ENCODE data around the gene EXOC6B. TPM values are rescaled to one million over a fixed set of nuclear protein-coding genes. Genes with fewer than 3 reads are reported as not detected.

EXOC6B gene
- total and polyA plus RNA-seq, 10 of the 15 experiments (the other 5 are each of a cell fraction or from before 2014, with no cell fraction given) = 0.23 to 2.2 (median 1.2) TPM

GRCh38 chr2:72166279-72166678 lies 659.6 kb downstream of the EXOC6B start:
- H3K36me3 ChIP-seq (ENCODE audit: control insufficient read depth in 2 of 2, insufficient read depth in 2 of 2, low read length in 1 of 2) = no peaks in the 10 kb centered on the region
- no peaks in the 10 kb centered on the region for H3K9me3 ChIP-seq (replicated peaks; ENCODE audit: control insufficient read depth, insufficient read depth, low read length)
- no peaks in the 10 kb centered on the region for H3K27me3 ChIP-seq (replicated peaks in 1 of 2; ENCODE audit: control insufficient read depth in 2 of 2, insufficient read depth in 2 of 2, low read length in 1 of 2)
- no peak for FAIRE-seq
- 45% methylated on average over 3 of the region's 3 CpGs for WGBS (ENCODE audit: insufficient coverage, insufficient replicate concordance, low lambda C conversion rate, missing lambda C conversion rate)
- in situ Hi-C loops (cut with MboI) = no loop called here
- H3K9ac ChIP-seq (ENCODE audit: control insufficient read depth, insufficient read depth, low read length) = no peak overlapping the region
- RAD21 ChIA-PET (ENCODE audit: unreplicated experiment) = no interaction called here
- SMC1A ChIA-PET (ENCODE audit: uncharacterized antibody, unreplicated experiment) = no interaction called here
- no peak for DNase-seq (ENCODE audit: low read depth, low spot score)
- no peaks in the 10 kb centered on the region for H3K79me2 ChIP-seq (ENCODE audit: control insufficient read depth, insufficient read depth, low read length)
- intact Hi-C loops (cut with micrococcal nuclease; ENCODE audit: unreplicated experiment) = no loop called here
- TF ChIP-seq ZNF592 (IDR thresholded peaks at IDR 0.05) (no peak), ZNF274 (IDR thresholded peaks at IDR 0.05; ENCODE audit: insufficient read depth, insufficient read length) (no peak), IRF4 (IDR thresholded peaks at IDR 0.05; ENCODE audit: low read depth, low read length) (no peak), CREB1 (IDR thresholded peaks at IDR 0.05; ENCODE audit: low read depth) (no peak), BHLHE40 (IDR thresholded peaks at IDR 0.05; ENCODE audit: borderline replicate concordance in 1 of 2, low read depth in 2 of 2, low read length in 1 of 2) (no peak), POLR2A (IDR thresholded peaks at IDR 0.05; ENCODE audit: low read depth, low read length) (no peak), MEF2B (IDR thresholded peaks at IDR 0.05; ENCODE audit: partially characterized antibody, poor library complexity, severe bottlenecking) (no peak), BCL11A (IDR thresholded peaks at IDR 0.05; ENCODE audit: low read depth, low read length) (no peak), RCOR1 (conservative IDR thresholded peaks at IDR 0.05; ENCODE audit: low read depth, low read length) (no peak), CTCF (IDR thresholded peaks at IDR 0.05 in 2 of 3, conservative IDR thresholded peaks at IDR 0.05 in 1 of 3; ENCODE audit: control insufficient read depth in 2 of 3, extremely low read depth in 1 of 3, insufficient read depth in 1 of 3, low read depth in 3 of 3, low read length in 3 of 3) (no peak), ZBED1 (IDR thresholded peaks at IDR 0.05; ENCODE audit: borderline replicate concordance) (no peak), NBN (IDR thresholded peaks at IDR 0.05) (no peak), NR2C2 (IDR thresholded peaks at IDR 0.05; ENCODE audit: borderline replicate concordance, control insufficient read depth, insufficient read length, low read depth) (no peak), FOXM1 (IDR thresholded peaks at IDR 0.05; ENCODE audit: low read depth, low read length) (no peak), SRF (IDR thresholded peaks at IDR 0.05; ENCODE audit: low read depth in 2 of 2, low read length in 2 of 2) (no peak)
- BruUV-seq (replicated peaks) = no TSS peak
- H3K27ac ChIP-seq (ENCODE audit: control insufficient read depth, insufficient read depth) = no peak overlapping the region
- no peak for ATAC-seq
- CTCF ChIA-PET = no interaction called here
- H3K4me3 ChIP-seq = no peak overlapping the region
- H3K4me1 ChIP-seq (ENCODE audit: control insufficient read depth, insufficient read depth, low read length) = no peaks in the 10 kb centered on the region
- no peak overlapping the region for H3K4me2 ChIP-seq (ENCODE audit: control insufficient read depth, insufficient read depth)
- H4K20me1 ChIP-seq (ENCODE audit: control insufficient read depth, insufficient read depth) = no peaks in the 10 kb centered on the region
- POLR2A ChIA-PET = no interaction called here
- no peak overlapping the region for H2AFZ ChIP-seq (ENCODE audit: control insufficient read depth, low read depth, low read length)

Measured in GM12878 (cell line).